WTC11 (cell line): ENCODE results near the gene DAB1. TPM values are rescaled to one million over a fixed set of nuclear protein-coding genes. Genes with fewer than 3 reads are reported as not detected.

ENCODE experiments used
- ATAC-seq: fragments of 200-7000 bp; cut with Tn5 transposase; 2 replicates; pipeline ENCODE4 v1.10.0; 2021; ENCODE audit warnings: mild to moderate bottlenecking, moderate library complexity
- CTCF ChIA-PET: fragments of 300-600 bp; sonication (Branson Sonifier 250); formaldehyde crosslinking; loops from one replicate; lab custom pipeline; 2021; ENCODE audit warnings: antibody characterized with exemption; lab: Charles Lee
- POLR2A ChIA-PET: fragments of 350-600 bp; sonication (Branson Sonifier 250); formaldehyde crosslinking; loops from one replicate; lab custom pipeline; 2021; ENCODE audit warnings: antibody characterized with exemption; lab: Charles Lee
- DNase-seq: peaks from one replicate; pipeline ENCODE4 v3.0.0; 2021; ENCODE audit warnings: low spot score
- H3K27ac Mint-ChIP-seq: 2 replicates; pipeline ENCODE4 v1.8.0; 2021; ENCODE audit warnings: mixed read lengths
- H3K27me3 Mint-ChIP-seq: 2 replicates; pipeline ENCODE4 v1.8.0; 2021; ENCODE audit warnings: low read depth, mild to moderate bottlenecking, moderate library complexity, mixed read lengths
- H3K36me3 Mint-ChIP-seq: 2 replicates; pipeline ENCODE4 v1.8.0; 2021; ENCODE audit warnings: mixed read lengths
- H3K4me1 Mint-ChIP-seq: 2 replicates; pipeline ENCODE4 v1.8.0; 2022; ENCODE audit warnings: mixed read lengths
- H3K4me3 Mint-ChIP-seq: 2 replicates; pipeline ENCODE4 v1.8.0; 2021; ENCODE audit warnings: mild to moderate bottlenecking, moderate library complexity, mixed read lengths
- H3K9me3 Mint-ChIP-seq: 2 replicates; pipeline ENCODE4 v1.8.0; 2021; ENCODE audit warnings: mixed read lengths
- CREM ChIP-seq: sonication (generic); formaldehyde crosslinking; IDR thresholded peaks from 2 replicates; pipeline ENCODE4 v1.8.1; 2022; ENCODE audit warnings: mild to moderate bottlenecking, missing genetic modification reagents, moderate library complexity
- E2F1 ChIP-seq: sonication (generic); formaldehyde crosslinking; IDR thresholded peaks from 2 replicates; pipeline ENCODE4 v1.8.0; 2022; ENCODE audit warnings: mild to moderate bottlenecking, missing genetic modification reagents
- ESRRA ChIP-seq: sonication (generic); formaldehyde crosslinking; IDR thresholded peaks from 2 replicates; pipeline ENCODE4 v1.8.1; 2022; ENCODE audit warnings: mild to moderate bottlenecking, missing genetic modification reagents, borderline replicate concordance
- GABPB1 ChIP-seq: sonication (generic); formaldehyde crosslinking; IDR thresholded peaks from 2 replicates; pipeline ENCODE4 v1.8.1; 2023; ENCODE audit warnings: mild to moderate bottlenecking, missing genetic modification reagents
- GRHL2 ChIP-seq: fragments of 250-450 bp; sonication (Bioruptor Pico); IDR thresholded peaks from 2 replicates; pipeline ENCODE4 v1.8.0; 2022; ENCODE audit warnings: mild to moderate bottlenecking, moderate library complexity; ENCODE audit not compliant: insufficient replicate concordance, severe bottlenecking
- GTF2I ChIP-seq: fragments of 250-450 bp; sonication (Bioruptor Pico); conservative IDR thresholded peaks from 2 replicates; pipeline ENCODE4 v1.4.0; 2021; ENCODE audit warnings: mild to moderate bottlenecking
- JUN ChIP-seq: sonication (generic); formaldehyde crosslinking; IDR thresholded peaks from 2 replicates; pipeline ENCODE4 v1.8.0; 2023; ENCODE audit warnings: mild to moderate bottlenecking, missing genetic modification reagents
- MYBL2 ChIP-seq: sonication (generic); formaldehyde crosslinking; IDR thresholded peaks from 2 replicates; pipeline ENCODE4 v1.8.1; 2023; ENCODE audit warnings: mild to moderate bottlenecking, moderate library complexity, missing genetic modification reagents
- NFATC4 ChIP-seq: fragments of 250-450 bp; sonication (Bioruptor Pico); IDR thresholded peaks from 2 replicates; pipeline ENCODE4 v1.9.0; 2021; ENCODE audit warnings: mild to moderate bottlenecking
- NFE2L1 ChIP-seq: sonication (generic); formaldehyde crosslinking; IDR thresholded peaks from 2 replicates; pipeline ENCODE4 v1.8.1; 2023; ENCODE audit warnings: missing genetic modification reagents
- NR1H2 ChIP-seq: sonication (generic); formaldehyde crosslinking; IDR thresholded peaks from 2 replicates; pipeline ENCODE4 v1.9.0; 2021; ENCODE audit warnings: mild to moderate bottlenecking, moderate library complexity, missing genetic modification reagents
- RELA ChIP-seq: sonication (generic); formaldehyde crosslinking; IDR thresholded peaks from 2 replicates; pipeline ENCODE4 v1.8.1; 2022; ENCODE audit warnings: missing genetic modification reagents, mild to moderate bottlenecking, borderline replicate concordance
- SMAD4 ChIP-seq: sonication (generic); formaldehyde crosslinking; IDR thresholded peaks from 2 replicates; pipeline ENCODE4 v1.8.0; 2022; ENCODE audit warnings: mild to moderate bottlenecking, missing genetic modification reagents
- SOX15 ChIP-seq: fragments of 250-450 bp; sonication (Bioruptor Pico); IDR thresholded peaks from 2 replicates; pipeline ENCODE4 v1.9.0; 2021; ENCODE audit warnings: mild to moderate bottlenecking
- SP1 ChIP-seq: sonication (generic); formaldehyde crosslinking; conservative IDR thresholded peaks from 2 replicates; pipeline ENCODE4 v1.8.1; 2022; ENCODE audit warnings: missing genetic modification reagents
- TCF7 ChIP-seq: sonication (generic); formaldehyde crosslinking; IDR thresholded peaks from 2 replicates; pipeline ENCODE4 v1.8.0; 2022; ENCODE audit warnings: mild to moderate bottlenecking, low read depth, missing genetic modification reagents, moderate library complexity
- TEAD1 ChIP-seq: sonication (generic); formaldehyde crosslinking; IDR thresholded peaks from 2 replicates; pipeline ENCODE4 v1.8.0; 2022; ENCODE audit warnings: mild to moderate bottlenecking, missing genetic modification reagents
- TEAD4 ChIP-seq: sonication (generic); formaldehyde crosslinking; IDR thresholded peaks from 2 replicates; pipeline ENCODE4 v1.8.0; 2022; ENCODE audit warnings: mild to moderate bottlenecking, missing genetic modification reagents
- ZBTB21 ChIP-seq: sonication (generic); formaldehyde crosslinking; IDR thresholded peaks from 2 replicates; pipeline ENCODE4 v1.8.1; 2023; ENCODE audit warnings: mild to moderate bottlenecking, missing genetic modification reagents, borderline replicate concordance
- ZBTB43 ChIP-seq: sonication (generic); formaldehyde crosslinking; IDR thresholded peaks from 2 replicates; pipeline ENCODE4 v1.8.1; 2023; ENCODE audit warnings: mild to moderate bottlenecking, missing genetic modification reagents
- ZNF121 ChIP-seq: sonication (generic); formaldehyde crosslinking; IDR thresholded peaks from 2 replicates; pipeline ENCODE4 v1.8.0; 2023; ENCODE audit warnings: missing genetic modification reagents
- ZNF263 ChIP-seq: sonication (generic); formaldehyde crosslinking; IDR thresholded peaks from 2 replicates; pipeline ENCODE4 v1.8.1; 2022; ENCODE audit warnings: low read depth, mild to moderate bottlenecking, moderate library complexity, missing genetic modification reagents
- ZNF512 ChIP-seq: sonication (generic); formaldehyde crosslinking; IDR thresholded peaks from 2 replicates; pipeline ENCODE4 v1.8.1; 2022; ENCODE audit warnings: missing genetic modification reagents, borderline replicate concordance
- total RNA-seq: library from RNA; stranded (reverse); gene quantifications from 3 replicates; pipeline ENCODE4 v1.2.3, GENCODE V29; 2021
- TF ChIP-seq, protein P1 (sequence below): sonication (generic); formaldehyde crosslinking; IDR thresholded peaks from 2 replicates; pipeline ENCODE4 v1.8.0; 2022; ENCODE audit warnings: mild to moderate bottlenecking, missing genetic modification reagents
- TF ChIP-seq, protein P2 (sequence below): sonication (generic); formaldehyde crosslinking; IDR thresholded peaks from 2 replicates; pipeline ENCODE4 v1.8.1; 2023; ENCODE audit warnings: mild to moderate bottlenecking, missing genetic modification reagents

The DAB1 gene
- total RNA-seq, 1 experiment from 2014 or later: 10.7 TPM

- CTCF ChIA-PET: no interaction called here
- no peak overlapping the region for H3K4me3 Mint-ChIP-seq
- peaks cover 16% of the 10 kb centered on the region for H3K9me3 Mint-ChIP-seq
- no peak for DNase-seq
- ATAC-seq: no peak
- no peak overlapping the region for H3K27ac Mint-ChIP-seq
- H3K36me3 Mint-ChIP-seq: peaks cover 12% of the 10 kb centered on the region
- H3K27me3 Mint-ChIP-seq: no peaks in the 10 kb centered on the region
- TF ChIP-seq GRHL2 (CRISPR knock-in tag) (no peak), SMAD4 (no peak), ZNF263 (no peak), ZBTB21 (CRISPR knock-in tag) (no peak), JUN (CRISPR knock-in tag) (no peak), E2F1 (CRISPR knock-in tag) (no peak)
- H3K4me1 Mint-ChIP-seq: peaks cover 6% of the 10 kb centered on the region; the same call in 1 of the 2 replicates
- POLR2A ChIA-PET: no interaction called here
Observed at GRCh38 chr1:57316861-57317260, 107.0 kb downstream of the DAB1 start.

DNA sequence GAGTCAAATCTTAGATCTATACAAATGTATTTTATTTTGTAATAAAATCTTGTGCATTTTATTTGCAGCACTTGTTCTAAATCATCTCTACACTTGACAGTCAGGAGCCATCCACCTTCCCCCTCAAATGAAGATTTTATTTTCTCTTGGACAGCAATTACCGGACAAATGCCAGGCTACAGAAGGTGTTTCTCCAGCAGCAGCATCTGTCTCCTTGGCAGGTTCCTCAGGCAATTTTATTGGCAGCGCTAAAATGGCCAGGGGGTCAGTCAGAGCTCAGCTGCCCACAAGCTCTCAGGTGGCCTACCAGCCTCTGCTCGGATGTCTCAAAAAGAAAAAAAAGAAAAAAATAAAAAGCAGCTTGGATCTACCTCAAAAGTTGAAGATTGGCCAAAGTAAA lies 107.6 kb downstream of the DAB1 start:
- ChIA-PET POLR2A (no interaction called here), CTCF (no interaction called here)
- H3K36me3 Mint-ChIP-seq: peaks cover 12% of the 10 kb centered on the region
- no peak for TF ChIP-seq RELA (CRISPR knock-in tag)
- TF ChIP-seq NFATC4: no peak
- no peak for TF ChIP-seq TEAD4 (CRISPR knock-in tag)
- no peak for TF ChIP-seq NR1H2 (CRISPR knock-in tag)
- TF ChIP-seq ESRRA (CRISPR knock-in tag): no peak
- TF ChIP-seq SOX15 (CRISPR knock-in tag): no peak
- TF ChIP-seq, protein P1, sequence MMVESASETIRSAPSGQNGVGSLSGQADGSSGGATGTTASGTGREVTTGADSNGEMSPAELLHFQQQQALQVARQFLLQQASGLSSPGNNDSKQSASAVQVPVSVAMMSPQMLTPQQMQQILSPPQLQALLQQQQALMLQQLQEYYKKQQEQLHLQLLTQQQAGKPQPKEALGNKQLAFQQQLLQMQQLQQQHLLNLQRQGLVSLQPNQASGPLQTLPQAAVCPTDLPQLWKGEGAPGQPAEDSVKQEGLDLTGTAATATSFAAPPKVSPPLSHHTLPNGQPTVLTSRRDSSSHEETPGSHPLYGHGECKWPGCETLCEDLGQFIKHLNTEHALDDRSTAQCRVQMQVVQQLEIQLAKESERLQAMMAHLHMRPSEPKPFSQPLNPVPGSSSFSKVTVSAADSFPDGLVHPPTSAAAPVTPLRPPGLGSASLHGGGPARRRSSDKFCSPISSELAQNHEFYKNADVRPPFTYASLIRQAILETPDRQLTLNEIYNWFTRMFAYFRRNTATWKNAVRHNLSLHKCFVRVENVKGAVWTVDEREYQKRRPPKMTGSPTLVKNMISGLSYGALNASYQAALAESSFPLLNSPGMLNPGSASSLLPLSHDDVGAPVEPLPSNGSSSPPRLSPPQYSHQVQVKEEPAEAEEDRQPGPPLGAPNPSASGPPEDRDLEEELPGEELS (CRISPR knock-in tag): no peak
- TF ChIP-seq TCF7 (CRISPR knock-in tag): no peak
- TF ChIP-seq ZNF512 (CRISPR knock-in tag): no peak
- no peak for TF ChIP-seq ZNF121
- no peak for TF ChIP-seq SP1
- TF ChIP-seq GTF2I (CRISPR knock-in tag): no peak
- no peak for TF ChIP-seq NFE2L1
- TF ChIP-seq MYBL2: no peak
- no peak for TF ChIP-seq TEAD1 (CRISPR knock-in tag)
- TF ChIP-seq GABPB1 (CRISPR knock-in tag): no peak
- TF ChIP-seq, protein P2, sequence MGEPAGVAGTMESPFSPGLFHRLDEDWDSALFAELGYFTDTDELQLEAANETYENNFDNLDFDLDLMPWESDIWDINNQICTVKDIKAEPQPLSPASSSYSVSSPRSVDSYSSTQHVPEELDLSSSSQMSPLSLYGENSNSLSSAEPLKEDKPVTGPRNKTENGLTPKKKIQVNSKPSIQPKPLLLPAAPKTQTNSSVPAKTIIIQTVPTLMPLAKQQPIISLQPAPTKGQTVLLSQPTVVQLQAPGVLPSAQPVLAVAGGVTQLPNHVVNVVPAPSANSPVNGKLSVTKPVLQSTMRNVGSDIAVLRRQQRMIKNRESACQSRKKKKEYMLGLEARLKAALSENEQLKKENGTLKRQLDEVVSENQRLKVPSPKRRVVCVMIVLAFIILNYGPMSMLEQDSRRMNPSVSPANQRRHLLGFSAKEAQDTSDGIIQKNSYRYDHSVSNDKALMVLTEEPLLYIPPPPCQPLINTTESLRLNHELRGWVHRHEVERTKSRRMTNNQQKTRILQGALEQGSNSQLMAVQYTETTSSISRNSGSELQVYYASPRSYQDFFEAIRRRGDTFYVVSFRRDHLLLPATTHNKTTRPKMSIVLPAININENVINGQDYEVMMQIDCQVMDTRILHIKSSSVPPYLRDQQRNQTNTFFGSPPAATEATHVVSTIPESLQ (CRISPR knock-in tag): no peak
- TF ChIP-seq CREM (CRISPR knock-in tag): no peak
- no peak for TF ChIP-seq ZBTB43 (CRISPR knock-in tag)
- no peak overlapping the region for H3K4me3 Mint-ChIP-seq
- peaks cover 16% of the 10 kb centered on the region for H3K9me3 Mint-ChIP-seq
- no peak overlapping the region for H3K27ac Mint-ChIP-seq
- no peaks in the 10 kb centered on the region for H3K27me3 Mint-ChIP-seq
- ATAC-seq (no peak), DNase-seq (no peak)
- peaks cover 6% of the 10 kb centered on the region; the same call in 1 of the 2 replicates for H3K4me1 Mint-ChIP-seq
